GM06990 (cell line): ENCODE measurements around the gene PJVK.
"Not testable (repeated sequence)": the region's sequence is repeated elsewhere in the genome, so short reads cannot be mapped to it uniquely, and the experiment has no call there.

Source experiments
- DNase-seq: peaks from one replicate; pipeline ENCODE4 v3.0.0-alpha.2; 2011; ENCODE audit not compliant: insufficient read length; ENCODE audit errors: extremely low read depth
- H3K27me3 ChIP-seq: replicated peaks from 2 replicates; pipeline ENCODE4 v1.6.0; 2011; ENCODE audit warnings: low read length; ENCODE audit not compliant: control insufficient read depth, insufficient read depth
- H3K36me3 ChIP-seq: 2 replicates; pipeline ENCODE4 v1.5.1; 2011; ENCODE audit warnings: low read length; ENCODE audit not compliant: control insufficient read depth, insufficient read depth
- H3K4me3 ChIP-seq: replicated peaks from 2 replicates; pipeline ENCODE4 v1.5.1; 2011; ENCODE audit warnings: low read depth, mild to moderate bottlenecking, control low read depth, low read length
- CTCF ChIP-seq: IDR thresholded peaks from 2 replicates; pipeline ENCODE4 v1.5.1; 2011; ENCODE audit warnings: low read length, control low read depth, mild to moderate bottlenecking, inconsistent platforms; ENCODE audit not compliant: insufficient read depth, poor library complexity, severe bottlenecking

Gene PJVK

GRCh38 chr2:178418426-178418825, 32.8 kb upstream of the PJVK start:
- H3K4me3 ChIP-seq: no peak overlapping the region
- no peak for DNase-seq
- no peaks in the 10 kb centered on the region; the same call in none of the 2 replicates for H3K36me3 ChIP-seq
- no peak for TF ChIP-seq CTCF
- H3K27me3 ChIP-seq: no peaks in the 10 kb centered on the region

GRCh38 chr2:178419123-178419522, 32.1 kb upstream of the PJVK start:
- H3K4me3 ChIP-seq: no peak overlapping the region
- no peaks in the 10 kb centered on the region for H3K27me3 ChIP-seq
- peak; percentile 25 for TF ChIP-seq CTCF
- H3K36me3 ChIP-seq: no peaks in the 10 kb centered on the region; the same call in none of the 2 replicates
- no peak for DNase-seq

- no peak overlapping the region for H3K4me3 ChIP-seq
- no peak for DNase-seq
- no peaks in the 10 kb centered on the region for H3K27me3 ChIP-seq
- no peaks in the 10 kb centered on the region; the same call in none of the 2 replicates for H3K36me3 ChIP-seq
- TF ChIP-seq CTCF: no peak
These were observed 30.6 kb upstream of the PJVK start for GRCh38 chr2:178420463-178420999.

- Histone ChIP-seq H3K27me3 (no peaks in the 10 kb centered on the region), H3K36me3 (peaks cover 4% of the 10 kb centered on the region), H3K4me3 (no peak overlapping the region)
- no peak for DNase-seq
- TF ChIP-seq CTCF: no peak
These were observed 29.1 kb upstream of the PJVK start for GRCh38 chr2:178422097-178422496.

GRCh38 chr2:178423746-178424145, 27.4 kb upstream of the PJVK start:
- H3K4me3 ChIP-seq, H3K36me3 ChIP-seq, H3K27me3 ChIP-seq, DNase-seq: not testable (repeated sequence)

GRCh38 chr2:178425255-178425827, 25.8 kb upstream of the PJVK start:
- no peak for TF ChIP-seq CTCF
- Histone ChIP-seq H3K27me3 (no peaks in the 10 kb centered on the region), H3K4me3 (no peak overlapping the region), H3K36me3 (peaks cover 13% of the 10 kb centered on the region)
- DNase-seq: no peak
